Measurements from ENCODE around the gene CCT2.
A peak's percentile ranks its signal among the peaks of the same experiment; 100 is the strongest.

The CCT2 gene

DNA sequence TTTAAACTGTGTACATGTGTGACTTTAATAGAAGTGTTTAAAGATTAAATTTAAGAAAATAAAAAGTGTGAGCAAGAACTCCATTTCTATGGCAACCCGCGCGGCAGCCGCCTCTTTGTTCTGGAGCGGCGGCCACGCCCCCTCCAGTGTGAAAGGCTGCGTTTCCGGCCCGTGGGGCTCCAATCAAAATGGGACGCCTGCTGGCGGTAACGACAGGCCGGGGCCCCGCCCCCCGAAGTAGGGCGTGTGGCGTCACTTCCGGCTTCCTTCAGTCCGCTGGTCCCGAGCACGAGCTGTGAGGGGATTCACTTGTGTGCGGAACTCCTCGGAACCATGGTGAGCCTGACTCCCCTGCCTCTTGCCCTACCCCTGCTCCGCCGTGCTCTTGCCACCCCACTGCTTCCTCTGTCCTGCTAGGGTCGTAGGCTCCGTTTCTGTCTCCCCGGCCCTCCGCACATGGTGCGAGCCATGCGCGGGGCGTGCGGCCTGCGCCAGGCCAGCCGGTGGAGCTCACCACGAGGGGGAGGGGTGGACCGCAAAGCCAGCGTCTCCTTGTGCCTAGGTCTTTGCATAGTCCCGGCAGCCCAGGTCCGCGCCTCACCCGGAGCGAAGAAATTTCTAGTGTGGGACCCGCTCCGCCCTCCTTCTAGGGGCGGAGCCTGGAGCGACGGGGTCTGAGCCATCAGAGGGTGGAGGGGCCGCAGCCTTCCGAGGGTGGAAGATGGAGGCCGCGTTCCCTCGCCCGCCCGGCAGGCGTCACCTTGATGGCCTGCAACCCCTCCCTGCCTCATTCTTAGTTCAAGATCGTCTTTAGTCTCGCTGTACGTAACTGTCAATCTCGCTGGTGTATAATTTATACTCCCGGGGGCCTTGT, at the start of gene CCT2:
Gene CCT2 (plus strand): TSS at position 271 of the 874 bp plus-strand sequence. CDS start 63 bp downstream, at position 334.
- DNase-seq: peak; percentile 96

DNA sequence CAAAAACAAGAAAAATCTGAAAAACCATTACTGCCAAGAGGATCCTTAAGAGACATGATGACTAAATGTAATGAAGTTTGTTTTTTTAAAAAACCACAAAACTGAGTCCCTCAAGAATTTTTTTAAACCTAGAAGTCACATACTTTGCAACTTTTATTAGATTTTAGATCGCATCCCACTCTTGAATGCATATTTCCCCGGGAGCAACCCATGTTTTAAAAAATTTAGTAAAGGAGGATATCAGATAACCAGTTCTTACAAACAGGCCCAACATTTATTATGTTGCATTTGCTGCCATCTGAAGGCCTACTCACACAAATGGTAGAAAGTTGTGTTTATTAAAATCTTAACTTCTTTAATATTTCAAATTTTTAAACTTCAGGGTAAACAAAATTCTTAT, 44.3 kb upstream of the CCT2 start:
- DNase-seq: no peak

DNA sequence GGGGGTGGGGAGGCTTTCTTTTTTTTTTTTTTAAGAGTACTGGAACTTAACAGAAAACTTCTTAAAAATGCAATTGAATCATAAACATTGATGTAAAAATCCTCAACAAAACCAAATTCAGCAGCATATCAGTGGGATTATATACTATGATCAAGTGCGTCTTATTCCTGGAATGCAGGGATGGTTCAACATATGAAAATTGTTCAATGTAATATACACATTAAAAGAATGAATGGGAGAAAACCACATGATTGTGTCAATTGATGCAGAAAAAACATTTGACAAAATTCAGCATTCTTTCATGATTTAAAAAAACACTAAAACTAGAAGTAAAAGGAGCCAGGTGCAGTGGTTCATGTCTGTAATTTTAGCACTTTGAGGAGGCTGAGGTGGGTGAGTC, 41.2 kb upstream of the CCT2 start:
- DNase-seq: no peak

DNA sequence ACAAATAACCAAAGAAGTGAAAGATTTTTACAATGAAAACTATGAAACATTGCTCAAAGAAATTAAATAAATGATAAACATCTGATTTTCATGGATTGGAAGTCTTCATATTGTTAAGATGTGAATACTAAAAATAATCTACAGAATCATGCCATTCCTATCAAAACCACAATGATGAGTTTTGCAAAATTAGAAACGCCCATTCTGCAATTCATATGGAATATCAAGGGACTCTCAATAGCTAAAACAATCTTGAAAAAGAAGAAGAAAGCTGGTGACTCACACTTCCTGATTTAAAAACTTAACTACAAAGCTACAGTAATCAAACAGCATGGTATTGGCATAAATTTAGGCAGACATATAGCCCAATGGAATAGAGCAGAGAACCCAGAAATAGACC, 40.2 kb upstream of the CCT2 start:
- no peak for DNase-seq

DNA sequence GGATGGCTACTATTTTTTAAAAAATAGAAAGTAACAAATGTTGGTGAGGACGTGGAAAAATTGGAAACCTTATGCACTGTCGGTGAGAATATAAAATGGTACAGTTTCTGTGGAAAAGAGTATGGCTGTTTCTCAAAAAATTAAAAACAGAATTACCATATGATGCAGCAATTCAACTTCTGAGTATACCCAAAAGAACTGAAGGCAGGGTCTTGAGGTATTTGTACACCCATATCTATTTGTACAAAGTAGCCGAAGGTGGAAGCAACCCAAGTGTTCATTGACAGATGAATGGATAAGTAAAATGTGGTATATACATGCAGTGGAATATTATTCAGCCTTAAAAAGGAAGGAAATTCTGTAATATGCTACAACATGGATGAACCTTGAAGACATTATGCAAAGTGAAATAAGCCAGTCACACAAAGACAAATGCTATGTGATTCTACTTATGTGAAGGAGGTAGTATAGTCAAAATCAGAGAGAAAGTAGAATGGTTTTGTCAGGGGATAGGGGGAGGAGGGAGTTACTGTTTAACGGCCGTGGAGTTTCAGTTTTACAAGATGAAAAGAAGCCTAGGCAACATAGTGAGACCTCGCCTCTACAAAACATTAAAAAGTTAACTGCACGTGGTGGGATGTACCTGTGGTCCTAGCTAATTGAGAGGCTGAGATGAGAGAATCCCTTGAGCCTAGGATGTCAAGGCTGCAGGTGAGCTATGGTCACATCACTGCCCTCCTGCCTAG, 38.4 kb upstream of the CCT2 start:
- DNase-seq: peak; percentile 73

DNA sequence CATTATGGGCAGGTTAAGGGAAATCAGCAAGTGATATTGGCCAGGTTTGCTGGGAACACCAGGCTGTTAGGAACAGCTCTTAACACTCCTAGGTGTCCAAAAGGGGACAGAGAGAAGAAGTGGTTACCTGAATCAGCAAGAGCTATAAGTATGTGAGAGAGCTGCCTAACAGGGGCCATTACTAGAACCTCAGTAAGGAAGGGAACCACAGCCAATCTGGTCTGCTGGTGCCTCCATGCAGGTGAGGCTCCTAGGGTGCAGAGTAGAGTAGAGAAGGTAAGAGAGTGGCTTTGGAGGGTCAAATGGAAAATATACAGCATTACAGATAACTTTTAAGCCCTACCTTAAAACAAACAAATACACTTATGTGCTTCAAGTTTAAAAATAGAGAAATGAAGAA, 36.6 kb upstream of the CCT2 start:
- DNase-seq: no peak

DNA sequence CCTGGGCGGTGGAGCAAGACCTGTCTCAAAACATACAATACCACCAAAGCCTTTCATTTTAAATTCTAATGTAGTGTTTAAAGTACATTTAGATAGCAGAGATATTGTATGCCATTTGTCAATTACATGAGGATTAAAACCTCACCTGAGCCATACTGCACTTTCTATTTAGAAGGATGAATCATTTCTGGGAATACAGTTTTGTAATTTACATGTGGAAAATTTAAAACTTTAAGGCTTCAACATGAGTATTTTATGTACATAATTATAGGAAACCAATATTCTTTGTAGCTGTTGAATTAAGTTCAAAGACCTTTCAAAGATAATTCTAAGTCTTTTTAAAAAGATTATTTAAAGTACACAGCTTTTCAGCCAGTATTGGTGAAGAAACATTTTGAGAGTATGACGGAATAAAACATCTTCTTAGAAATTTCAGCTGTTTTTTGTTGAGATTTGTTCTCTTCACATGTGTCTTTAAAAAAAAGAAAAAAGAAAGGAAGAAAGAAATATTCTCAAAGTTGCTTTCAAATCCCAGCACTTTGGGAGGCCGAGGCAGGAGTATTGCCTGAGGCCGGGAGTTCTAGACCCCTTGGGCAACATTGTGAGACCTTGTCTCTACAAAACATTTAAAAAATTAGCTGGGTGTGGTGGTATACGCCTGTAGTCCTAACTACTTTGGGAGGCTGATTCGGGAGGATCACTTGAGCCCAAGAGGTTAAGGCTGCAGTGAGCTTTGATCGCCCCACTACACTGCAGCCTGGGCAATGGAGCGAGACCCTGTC, 34.5 kb upstream of the CCT2 start:
- DNase-seq: no peak

DNA sequence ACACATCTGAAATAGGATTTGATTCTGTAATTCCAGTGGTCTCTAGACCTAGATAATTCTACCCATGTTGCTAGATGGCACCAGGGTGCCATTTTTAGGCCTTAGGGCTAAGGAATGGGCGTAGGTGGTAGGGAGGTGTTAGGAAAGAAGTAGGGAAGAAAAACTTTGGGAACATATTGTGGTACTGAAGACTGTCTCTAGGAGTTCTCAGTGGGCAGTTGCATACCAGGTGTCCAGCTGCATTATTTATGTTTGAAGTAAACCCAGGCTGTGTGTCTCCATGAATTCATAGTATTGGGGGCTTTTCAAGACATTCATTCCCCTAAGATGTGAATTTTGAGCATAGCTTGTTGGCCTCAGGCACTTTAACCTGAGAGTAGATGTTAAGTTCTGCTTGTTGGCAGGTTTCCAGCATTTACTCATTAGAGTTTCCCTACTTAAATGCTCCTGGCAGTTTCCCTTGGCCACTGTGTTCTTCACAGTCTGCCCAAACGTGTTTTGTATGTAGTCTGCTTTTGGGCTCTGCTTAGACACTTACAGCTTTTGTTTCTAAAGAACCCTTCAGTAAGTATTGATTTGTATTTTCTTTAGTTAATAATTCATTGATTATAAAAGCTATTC, 31.5 kb upstream of the CCT2 start:
- no peak for DNase-seq

DNA sequence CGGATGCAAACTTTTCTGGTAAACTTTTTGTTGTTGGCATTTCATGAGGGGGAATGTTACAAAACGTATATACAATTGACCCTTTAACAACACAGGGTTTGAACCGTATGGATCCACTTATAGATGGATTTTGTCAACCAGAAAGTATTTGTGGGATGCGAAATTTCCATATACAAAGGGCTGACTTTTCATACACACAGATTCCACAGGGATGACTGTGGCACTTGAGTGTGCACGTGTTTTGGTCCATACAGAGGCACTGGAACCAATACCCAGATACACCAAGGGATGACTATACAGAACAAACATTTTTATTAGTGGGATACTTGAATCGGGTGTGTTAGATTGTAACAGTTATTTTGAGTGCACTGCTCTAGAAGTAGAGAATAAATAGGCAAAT, 29.8 kb upstream of the CCT2 start:
- DNase-seq: no peak

DNA sequence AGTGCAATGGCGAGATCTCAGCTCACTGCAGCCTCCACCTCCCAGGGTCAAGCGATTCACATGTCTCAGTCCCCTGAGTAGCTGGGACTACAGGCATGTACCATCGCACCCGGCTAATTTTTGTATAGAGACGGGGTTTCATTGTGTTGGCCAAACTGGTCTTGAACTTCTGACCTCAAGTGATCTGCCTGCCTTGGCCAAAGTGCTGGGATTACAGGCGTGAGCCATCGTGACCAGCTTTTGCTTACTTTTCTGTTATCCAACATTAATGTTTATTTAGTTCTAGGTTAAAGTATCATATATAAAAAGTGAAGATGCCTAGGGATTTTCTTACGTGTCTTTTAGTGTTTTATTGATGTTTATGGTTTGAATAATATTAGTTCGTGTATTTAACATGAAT, 28.9 kb upstream of the CCT2 start:
- no peak for DNase-seq

DNA sequence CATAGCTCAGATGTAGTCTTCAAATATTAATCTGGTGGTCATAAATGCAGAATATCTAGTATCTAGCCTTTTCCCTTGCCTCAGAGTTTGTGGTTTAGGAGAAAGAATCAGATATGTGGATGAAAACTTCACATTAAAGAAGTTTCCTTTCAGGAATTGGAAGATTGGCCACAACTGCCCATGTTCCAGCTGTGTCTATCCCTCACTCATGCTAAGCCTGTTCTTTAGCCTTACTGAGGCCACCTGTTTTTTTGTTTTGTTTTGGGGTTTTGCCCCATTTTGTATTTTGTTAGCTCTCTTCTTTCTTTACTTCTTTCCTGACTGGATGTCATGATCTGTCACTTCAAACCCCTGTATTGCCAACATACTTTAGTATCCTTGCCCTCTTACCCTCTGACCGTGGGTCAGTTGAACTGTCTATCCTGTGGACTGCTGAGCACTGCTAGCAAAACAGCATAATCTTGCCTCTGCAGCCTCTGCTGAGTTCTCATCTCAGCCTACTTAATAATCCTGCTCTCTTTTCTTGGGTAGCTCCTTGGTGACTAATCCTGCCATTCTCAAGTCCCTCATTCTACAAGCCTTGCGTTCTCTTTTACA, 22.0 kb upstream of the CCT2 start:
- no peak for DNase-seq

DNA sequence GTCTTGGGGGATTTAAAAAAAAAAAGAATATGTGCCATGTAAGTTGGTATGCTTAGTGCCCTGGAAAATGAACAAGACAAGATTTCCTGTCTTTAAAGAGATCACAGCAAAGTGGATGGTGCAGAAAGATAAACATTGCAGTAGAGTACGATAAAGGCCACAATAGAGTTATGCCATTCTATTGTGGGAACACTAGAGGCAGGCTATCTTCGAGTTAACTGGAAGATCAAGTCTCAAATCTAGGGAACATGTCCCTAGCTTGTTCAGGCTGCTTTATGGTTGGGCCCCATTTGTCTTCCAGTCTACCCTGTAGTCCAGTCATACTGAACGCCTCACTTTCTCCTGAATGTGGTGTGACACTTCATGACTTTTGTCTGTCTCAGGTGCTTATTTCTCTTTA, 18.7 kb upstream of the CCT2 start:
- DNase-seq: no peak

DNA sequence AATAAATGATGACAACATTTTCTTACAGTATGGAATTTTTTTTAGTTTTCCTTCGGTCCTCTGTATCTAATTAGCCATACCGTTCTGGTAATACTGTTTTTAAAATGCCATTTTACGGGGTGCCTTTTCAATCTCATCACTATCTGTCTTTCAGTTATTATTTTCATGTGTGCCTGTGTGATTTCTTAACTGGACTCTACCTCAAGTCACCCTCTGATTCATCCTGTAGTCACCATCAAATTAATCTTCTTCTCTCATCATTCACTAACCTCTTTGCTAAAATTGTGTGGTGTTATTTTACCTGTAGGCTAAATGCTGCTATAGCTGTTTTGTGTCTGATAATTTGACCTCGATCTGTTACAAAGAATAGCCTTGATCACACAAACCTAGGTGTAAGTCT, 16.0 kb upstream of the CCT2 start:
- no peak for DNase-seq

DNA sequence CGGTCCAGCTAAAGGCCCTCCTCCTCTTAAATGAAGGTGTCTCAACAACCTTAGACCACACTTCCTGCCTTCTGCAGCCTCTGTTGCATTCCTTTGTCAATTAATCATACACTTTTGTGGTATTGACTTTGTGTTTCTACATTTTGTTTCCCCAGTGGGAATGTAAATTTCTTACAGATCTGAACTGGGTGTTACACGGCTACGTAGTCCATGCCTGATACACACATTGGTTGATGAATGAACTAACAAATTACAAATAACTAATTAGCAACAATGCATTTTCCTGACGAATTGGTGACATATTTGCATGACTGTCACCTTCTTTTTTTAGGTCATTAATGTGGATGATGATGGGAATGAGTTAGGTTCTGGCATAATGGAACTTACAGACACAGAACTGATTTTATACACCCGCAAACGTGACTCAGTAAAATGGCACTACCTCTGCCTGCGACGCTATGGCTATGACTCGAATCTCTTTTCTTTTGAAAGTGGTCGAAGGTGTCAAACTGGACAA, 15.2 kb upstream of the CCT2 start:
- DNase-seq: no peak

DNA sequence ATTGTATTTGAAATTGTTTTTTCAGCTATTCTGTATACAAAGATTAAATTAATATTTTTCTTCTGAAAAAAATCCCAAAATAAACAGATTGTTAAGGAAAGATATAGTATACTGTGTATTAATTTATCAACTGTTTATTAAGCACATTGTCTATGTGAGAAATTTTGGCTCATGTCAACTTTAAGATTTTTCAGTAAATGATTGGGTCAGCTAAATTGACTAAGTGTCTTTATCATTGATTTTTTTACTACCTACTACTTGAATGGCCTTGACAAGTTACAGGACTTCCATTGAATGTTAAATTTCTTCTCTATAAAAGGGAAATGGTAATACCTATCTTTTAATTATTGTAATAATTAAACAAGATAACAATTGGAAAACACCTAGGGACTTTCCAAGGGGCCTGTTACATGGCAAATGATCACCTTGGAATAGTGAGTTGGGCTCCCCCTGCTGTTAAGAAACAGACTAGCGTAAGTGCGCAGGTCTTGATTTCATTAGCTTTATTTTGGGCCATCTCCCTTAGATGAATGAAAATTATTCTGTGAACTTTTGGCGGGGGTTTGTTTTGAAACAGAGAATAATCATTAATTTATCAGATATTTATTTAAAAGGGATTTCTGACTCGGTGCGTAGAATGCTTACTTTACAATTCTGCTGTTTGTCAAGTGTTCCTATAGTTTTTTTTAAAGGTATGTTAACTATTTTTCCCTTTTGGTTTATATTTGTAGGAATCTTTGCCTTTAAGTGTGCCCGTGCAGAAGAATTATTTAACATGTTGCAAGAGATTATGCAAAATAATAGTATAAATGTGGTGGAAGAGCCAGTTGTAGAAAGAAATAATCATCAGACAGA, 14.5 kb upstream of the CCT2 start:
- DNase-seq: peak; percentile 61

DNA sequence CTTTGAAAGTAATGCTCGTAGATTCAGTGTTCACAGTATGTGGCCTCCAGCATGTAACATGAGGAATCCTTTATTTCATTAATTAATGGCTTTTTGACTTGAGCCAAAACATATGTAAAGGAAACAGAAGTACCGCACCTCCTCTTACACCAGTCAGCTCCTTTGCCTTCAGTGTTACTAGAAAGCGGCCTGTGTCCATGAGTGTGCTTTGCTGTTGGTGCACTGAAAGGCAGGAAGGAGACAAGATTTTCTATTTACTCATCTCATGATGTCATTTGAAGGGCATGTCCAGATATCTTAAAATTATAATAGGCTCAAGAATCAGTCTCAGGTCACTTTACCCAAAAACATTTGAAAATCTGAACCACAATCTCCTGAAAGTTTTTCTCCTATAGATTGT, 9.9 kb upstream of the CCT2 start:
- DNase-seq: no peak

DNA sequence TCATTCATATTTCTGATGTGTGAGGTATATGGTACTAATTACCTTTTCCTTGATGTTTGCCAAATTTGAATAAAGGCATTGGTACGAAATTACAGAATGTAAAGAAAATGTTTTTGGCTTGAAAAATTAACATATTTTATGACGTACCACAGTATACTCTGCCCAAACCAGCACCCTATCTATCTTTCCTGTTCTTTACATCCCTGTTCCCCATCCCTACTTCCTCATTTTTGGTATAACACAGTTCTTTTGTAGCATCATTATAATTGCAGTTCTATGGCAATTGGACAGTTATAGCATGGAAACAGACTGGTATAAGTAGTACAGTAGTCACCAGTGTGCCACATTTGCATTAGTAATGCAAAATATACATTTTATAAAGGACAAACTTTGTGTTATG, 7.0 kb upstream of the CCT2 start:
- no peak for DNase-seq

DNA sequence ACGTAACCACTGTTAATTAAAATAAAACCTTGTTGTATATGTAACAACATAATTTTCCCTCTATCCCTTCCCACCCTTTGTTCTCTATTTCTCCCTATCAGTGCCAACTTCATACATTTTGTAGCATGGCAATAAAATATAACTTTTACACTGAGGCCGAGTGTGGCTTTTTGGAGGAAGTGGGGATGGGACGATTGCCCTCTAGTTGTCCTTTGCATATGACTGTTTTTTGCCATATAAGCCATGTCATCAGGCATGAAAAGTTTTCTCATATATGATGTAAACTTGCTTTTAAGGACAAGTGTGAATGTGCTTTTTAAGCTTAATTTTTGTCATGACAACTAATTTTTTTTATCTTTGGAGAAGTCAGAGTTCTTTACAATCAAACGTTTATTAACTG, 6.2 kb upstream of the CCT2 start:
- no peak for DNase-seq

DNA sequence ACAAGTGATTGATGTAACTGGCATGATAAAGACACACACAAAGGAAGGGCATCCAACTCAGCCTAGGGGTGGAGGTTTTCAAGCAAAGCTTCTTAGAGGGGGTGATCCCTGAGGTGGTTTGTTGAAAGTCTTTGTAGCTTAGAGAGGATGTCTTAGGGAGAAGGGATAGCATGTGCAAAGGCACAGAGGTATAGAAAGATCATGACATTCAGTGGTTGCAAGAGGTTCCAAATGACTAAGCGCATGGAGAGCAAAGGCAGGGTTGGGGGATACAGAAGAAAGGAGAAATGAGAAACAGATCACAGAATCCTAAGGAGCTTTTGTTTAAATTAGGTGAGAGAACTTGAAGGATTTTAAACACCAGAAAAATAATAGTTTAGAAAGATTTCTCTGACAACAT, 5.2 kb upstream of the CCT2 start:
- DNase-seq: peak; percentile 28

DNA sequence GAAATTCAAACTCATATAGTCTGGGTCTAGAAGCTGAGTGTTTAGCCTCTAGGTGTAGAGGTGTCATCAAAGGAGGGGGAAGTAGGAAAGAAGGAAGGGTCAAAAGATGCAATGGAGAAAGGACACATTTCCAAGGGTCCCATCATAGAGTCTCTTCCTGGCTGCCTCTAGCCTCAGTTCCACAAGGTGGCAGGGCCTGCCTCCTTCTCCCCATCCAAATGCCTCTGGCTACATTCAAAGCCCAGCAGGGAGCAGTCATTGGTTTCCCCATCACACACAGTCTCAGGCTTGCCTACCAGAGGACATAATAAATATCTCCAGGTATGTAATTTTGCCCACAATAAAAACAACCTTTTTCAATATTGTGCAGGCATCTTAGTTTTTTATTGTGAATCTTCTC, 2.1 kb upstream of the CCT2 start:
- DNase-seq: no peak

DNA sequence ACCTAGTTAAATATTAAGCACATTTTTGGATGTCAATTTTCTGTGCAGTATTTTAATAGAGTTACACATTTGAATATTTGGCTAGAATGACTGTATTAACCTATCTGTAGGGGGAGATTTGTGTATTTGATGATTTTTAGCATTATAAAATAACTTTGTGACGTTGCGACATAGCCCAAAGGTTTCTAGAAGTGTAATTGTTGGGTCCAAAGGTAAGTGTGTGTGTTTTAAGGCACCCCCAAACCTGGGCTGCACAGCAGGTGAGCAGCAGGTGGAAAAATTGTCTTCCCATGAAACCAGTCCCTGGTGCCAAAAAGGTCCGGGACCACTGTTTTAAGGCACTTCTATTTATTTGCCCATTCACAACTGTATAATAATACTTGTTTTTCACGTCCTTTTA, 3.3 kb downstream of the CCT2 start:
- no peak for DNase-seq

DNA sequence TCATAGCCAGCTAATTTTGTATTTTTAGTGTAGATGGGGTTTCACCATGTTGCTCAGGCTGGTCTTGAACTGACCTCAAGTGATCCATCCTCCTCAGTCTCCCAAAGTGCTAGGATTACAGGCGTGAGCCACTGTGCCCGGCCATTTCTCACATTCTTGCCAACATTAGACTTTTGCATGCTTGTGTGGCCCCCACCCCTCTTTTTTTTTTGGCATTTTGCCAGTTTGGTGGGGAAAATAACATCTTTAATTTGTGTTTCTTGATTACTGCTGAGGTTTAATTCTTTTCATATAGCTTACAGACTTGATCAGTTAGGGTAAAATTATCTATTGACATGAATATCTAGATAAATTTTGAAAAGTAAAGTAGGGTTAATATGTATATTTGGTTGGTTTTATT, 3.8 kb downstream of the CCT2 start:
- DNase-seq: no peak

Measured in activated CD4-positive, alpha-beta T cell treated with anti-CD3 and anti-CD28 coated beads, Interleukin-2, amount 50 U/mL, for 16 hours (primary cell).